ENCODE measurements around the gene CPN2.

DNA sequence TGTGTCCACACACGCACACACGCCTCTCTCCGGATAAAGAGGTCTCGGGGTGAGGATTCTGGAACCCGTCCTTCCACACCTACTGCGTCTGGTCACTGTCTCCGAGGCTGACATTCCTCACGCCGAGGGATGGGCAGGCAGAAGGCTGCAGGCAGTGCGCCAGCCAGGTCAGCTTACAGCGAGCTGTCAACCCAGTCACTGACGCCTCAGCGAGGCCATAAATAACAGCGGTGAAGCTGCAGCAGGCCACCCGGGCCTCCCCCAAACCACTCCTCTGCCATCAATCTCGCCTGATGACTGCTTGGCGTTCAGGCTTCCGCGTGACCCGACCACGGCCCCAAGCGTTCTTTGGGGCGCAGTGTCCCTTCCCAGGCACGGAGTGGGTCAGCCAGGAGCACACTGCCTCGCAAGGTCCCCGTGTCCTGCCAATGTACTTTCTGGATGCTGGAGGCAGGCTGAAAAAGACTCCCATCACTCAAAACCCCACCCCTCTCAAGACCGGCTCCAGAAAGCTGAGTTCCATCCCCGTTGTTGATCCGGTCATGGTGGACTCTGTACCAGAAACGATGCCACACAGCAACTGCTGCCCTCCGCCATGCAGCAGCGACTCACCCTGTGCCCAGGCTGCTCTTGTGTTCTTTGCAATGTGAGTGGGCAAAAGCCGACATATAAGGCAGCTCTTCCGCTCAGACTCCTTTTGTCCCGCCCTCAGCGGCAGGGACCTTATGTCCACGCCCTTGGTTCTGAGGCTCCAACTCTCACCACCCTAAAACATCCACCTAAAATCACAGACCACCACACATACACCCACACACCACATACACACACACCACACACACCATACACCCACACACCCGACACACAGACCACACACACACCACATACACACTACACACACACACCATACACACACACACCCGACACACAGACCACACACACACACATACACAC is 27.1 kb downstream of the CPN2 start:
- no peak for TF ChIP-seq POLR2AphosphoS5 (IDR thresholded peaks at IDR 0.05)
- TF ChIP-seq, protein P1, sequence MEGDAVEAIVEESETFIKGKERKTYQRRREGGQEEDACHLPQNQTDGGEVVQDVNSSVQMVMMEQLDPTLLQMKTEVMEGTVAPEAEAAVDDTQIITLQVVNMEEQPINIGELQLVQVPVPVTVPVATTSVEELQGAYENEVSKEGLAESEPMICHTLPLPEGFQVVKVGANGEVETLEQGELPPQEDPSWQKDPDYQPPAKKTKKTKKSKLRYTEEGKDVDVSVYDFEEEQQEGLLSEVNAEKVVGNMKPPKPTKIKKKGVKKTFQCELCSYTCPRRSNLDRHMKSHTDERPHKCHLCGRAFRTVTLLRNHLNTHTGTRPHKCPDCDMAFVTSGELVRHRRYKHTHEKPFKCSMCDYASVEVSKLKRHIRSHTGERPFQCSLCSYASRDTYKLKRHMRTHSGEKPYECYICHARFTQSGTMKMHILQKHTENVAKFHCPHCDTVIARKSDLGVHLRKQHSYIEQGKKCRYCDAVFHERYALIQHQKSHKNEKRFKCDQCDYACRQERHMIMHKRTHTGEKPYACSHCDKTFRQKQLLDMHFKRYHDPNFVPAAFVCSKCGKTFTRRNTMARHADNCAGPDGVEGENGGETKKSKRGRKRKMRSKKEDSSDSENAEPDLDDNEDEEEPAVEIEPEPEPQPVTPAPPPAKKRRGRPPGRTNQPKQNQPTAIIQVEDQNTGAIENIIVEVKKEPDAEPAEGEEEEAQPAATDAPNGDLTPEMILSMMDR (IDR thresholded peaks at IDR 0.05), result no peak
- no peak for TF ChIP-seq POLR2A (IDR thresholded peaks at IDR 0.05)
